PFSK-1 (cell line): ENCODE data around the gene AUH.

Source experiments
- FOXP2 ChIP-seq: optimal IDR thresholded peaks from 2 replicates; pipeline ENCODE3; 2011; ENCODE audit warnings: borderline replicate concordance, control low read depth, inconsistent platforms; ENCODE audit not compliant: insufficient read depth; ENCODE audit errors: extremely low read length, extremely low read depth
- POLR2AphosphoS5 ChIP-seq: IDR thresholded peaks from 2 replicates; pipeline ENCODE4 v1.6.1; 2012; ENCODE audit warnings: low read depth, mild to moderate bottlenecking, control low read depth, low read length, moderate library complexity
- REST ChIP-seq, 2 experiments: IDR thresholded peaks; 2 replicates each; pipeline versions ENCODE4 v1.6.1 to v1.8.0; 2011 to 2012; ENCODE audit warnings: low read depth in 2 of 2, low read length in 2 of 2, control low read depth in 1 of 2, inconsistent platforms in 1 of 2, mild to moderate bottlenecking in 1 of 2, moderate library complexity in 1 of 2; ENCODE audit not compliant: insufficient read depth in 1 of 2
- SIN3A ChIP-seq: IDR thresholded peaks from 2 replicates; pipeline ENCODE4 v1.6.1; 2012; ENCODE audit warnings: mild to moderate bottlenecking, low read length, moderate library complexity, borderline replicate concordance; ENCODE audit not compliant: insufficient read depth
- TAF1 ChIP-seq: IDR thresholded peaks from 2 replicates; pipeline ENCODE4 v1.6.1; 2012; ENCODE audit warnings: low read length, control low read depth, borderline replicate concordance; ENCODE audit not compliant: insufficient read depth

Gene AUH

GRCh38 chr9:91245431-91246313, 116.0 kb downstream of the AUH start:
- TF ChIP-seq SIN3A = no peak
- no peak for TF ChIP-seq TAF1
- TF ChIP-seq POLR2AphosphoS5 = no peak
- no peak for TF ChIP-seq REST (IDR thresholded peaks at IDR 0.05; ENCODE audit: insufficient read depth in 1 of 2, low read depth in 2 of 2, low read length in 2 of 2)
- no peak for TF ChIP-seq FOXP2

DNA sequence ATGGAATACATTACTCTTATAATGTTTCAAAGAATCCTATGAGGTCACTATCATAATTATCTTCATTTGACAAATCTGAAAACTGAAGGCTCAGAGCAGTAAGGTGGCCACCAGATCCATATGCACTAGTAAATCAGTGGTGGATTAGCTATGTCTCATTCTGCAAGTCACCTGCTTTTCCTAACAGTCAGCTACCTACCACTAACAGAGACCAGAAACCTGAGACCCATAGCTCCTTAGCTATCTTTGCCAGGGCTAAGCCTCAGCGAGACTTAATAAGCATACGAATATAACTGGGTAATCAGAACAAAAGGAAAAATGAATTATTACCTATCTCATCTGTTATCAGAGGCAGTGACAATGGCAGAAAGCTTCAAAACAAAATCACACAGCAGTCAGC, 118.7 kb downstream of the AUH start:
- TF ChIP-seq REST (IDR thresholded peaks at IDR 0.05; ENCODE audit: insufficient read depth in 1 of 2, low read depth in 2 of 2, low read length in 2 of 2) (no peak), FOXP2 (no peak), TAF1 (no peak), POLR2AphosphoS5 (no peak), SIN3A (no peak)

GRCh38 chr9:91241909-91242308, 119.8 kb downstream of the AUH start:
- TF ChIP-seq FOXP2 = no peak
- no peak for TF ChIP-seq POLR2AphosphoS5
- TF ChIP-seq TAF1 = no peak
- TF ChIP-seq SIN3A = no peak
- no peak for TF ChIP-seq REST (IDR thresholded peaks at IDR 0.05; ENCODE audit: insufficient read depth in 1 of 2, low read depth in 2 of 2, low read length in 2 of 2)

DNA sequence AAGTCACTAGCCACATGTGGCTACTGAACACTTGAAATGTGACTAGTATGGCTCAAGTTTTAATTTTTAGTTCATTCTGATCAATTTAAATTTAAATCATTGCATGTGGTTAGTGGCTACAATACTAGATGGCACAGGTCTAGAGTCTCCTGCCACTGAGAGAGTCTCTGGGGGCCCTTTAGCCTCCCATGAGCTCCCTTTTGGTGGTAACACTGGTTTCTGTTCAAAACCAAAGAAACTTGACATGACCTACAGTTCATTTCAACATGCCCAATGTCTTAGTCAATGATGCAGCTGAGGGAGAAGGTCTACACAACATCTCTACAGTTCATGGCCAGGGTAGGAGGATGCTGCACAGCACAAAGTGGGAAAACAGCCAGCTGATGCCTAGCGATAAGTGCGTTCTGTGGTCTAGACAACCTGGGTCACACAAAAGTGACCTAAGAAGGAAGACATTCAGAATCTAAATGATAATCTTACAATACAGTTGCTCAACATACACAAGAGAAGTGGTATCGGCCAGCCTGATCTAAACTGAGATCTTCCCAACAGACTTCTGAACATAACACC, 121.0 kb downstream of the AUH start:
- TF ChIP-seq SIN3A (no peak), FOXP2 (no peak), POLR2AphosphoS5 (no peak), TAF1 (no peak), REST (IDR thresholded peaks at IDR 0.05; ENCODE audit: insufficient read depth in 1 of 2, low read depth in 2 of 2, low read length in 2 of 2) (no peak)
